ENCODE data around the gene CYB5R3. TPM values are rescaled to one million over a fixed set of nuclear protein-coding genes. Genes with fewer than 3 reads are reported as not detected.
A peak's percentile ranks its signal among the peaks of the same experiment; 100 is the strongest.

The CYB5R3 gene
- total RNA-seq, 4 donors from 2014 or later = 52.6 to 120 (median 75.5) TPM

GRCh38 chr22:42625416-42625815, 23.8 kb downstream of the CYB5R3 start:
- DNase-seq = no peak
- intact Hi-C loops (cut with DNase I) = no loop called here
- H3K4me1 ChIP-seq = peaks cover 8 to 25% of the 10 kb centered on the region in 2 donors
- H3K27ac ChIP-seq = no peak overlapping the region
- 77 to 92% methylated on average over 15 of the region's 15 CpGs for WGBS, 2 donors
- TF ChIP-seq POLR2A (IDR thresholded peaks at IDR 0.05) = no peak
- no peak for TF ChIP-seq CTCF (IDR thresholded peaks at IDR 0.05)
- H3K36me3 ChIP-seq = peaks cover 39 to 50% of the 10 kb centered on the region in 2 donors
- H3K4me3 ChIP-seq (replicated peaks in 1 of 3) = no peak overlapping the region
- no peaks in the 10 kb centered on the region for H3K9me3 ChIP-seq
- no peaks in the 10 kb centered on the region for H3K27me3 ChIP-seq

- 79 to 94% methylated on average over 8 of the region's 12 CpGs for WGBS, 2 donors
- TF ChIP-seq POLR2A (IDR thresholded peaks at IDR 0.05) (no peak), CTCF (IDR thresholded peaks at IDR 0.05) (no peak)
Measured at GRCh38 chr22:42624551-42625106, 24.6 kb downstream of the CYB5R3 start.

GRCh38 chr22:42623756-42624441, 25.3 kb downstream of the CYB5R3 start:
- TF ChIP-seq POLR2A (IDR thresholded peaks at IDR 0.05) (no peak), CTCF (IDR thresholded peaks at IDR 0.05) (no peak)
- Histone ChIP-seq H3K27me3 (no peaks in the 10 kb centered on the region), H3K4me1 (peaks cover 8 to 27% of the 10 kb centered on the region in 2 donors), H3K27ac (peak overlapping the region in 2 of 3 donors; percentile 41 to 45), H3K36me3 (peaks cover 37 to 41% of the 10 kb centered on the region in 2 donors), H3K9me3 (no peaks in the 10 kb centered on the region), H3K4me3 (replicated peaks in 1 of 3) (no peak overlapping the region)
- 68 to 70% methylated on average over 18 to 28 of the region's 29 CpGs for WGBS, 2 donors
- intact Hi-C loops (cut with DNase I) = no loop called here
- DNase-seq = no peak

More at GRCh38 chr22:42624551-42625106, 24.6 kb downstream of the CYB5R3 start:
- Histone ChIP-seq H3K36me3 (peaks cover 33 to 43% of the 10 kb centered on the region in 2 donors), H3K9me3 (no peaks in the 10 kb centered on the region), H3K4me3 (replicated peaks in 1 of 3) (no peak overlapping the region), H3K27me3 (no peaks in the 10 kb centered on the region), H3K27ac (peak overlapping the region in 2 of 3 donors; percentile 41 to 45), H3K4me1 (peaks cover 8 to 27% of the 10 kb centered on the region in 2 donors)
- DNase-seq = no peak
- intact Hi-C loops (cut with DNase I) = no loop called here

- peak overlapping the region in 1 of 3 donors; percentile 1 for H3K27ac ChIP-seq
- 82 to 83% methylated on average over 3 to 5 of the region's 18 CpGs for WGBS, 2 donors
- no peak overlapping the region for H3K4me3 ChIP-seq (replicated peaks in 1 of 3)
- no peaks in the 10 kb centered on the region for H3K27me3 ChIP-seq
- no peak for DNase-seq
- intact Hi-C loops (cut with DNase I) = no loop called here
- H3K4me1 ChIP-seq = peaks cover 8 to 27% of the 10 kb centered on the region in 2 donors
- H3K36me3 ChIP-seq = peaks cover 32 to 40% of the 10 kb centered on the region in 2 donors
- no peaks in the 10 kb centered on the region for H3K9me3 ChIP-seq
- TF ChIP-seq CTCF (IDR thresholded peaks at IDR 0.05) (no peak), POLR2A (IDR thresholded peaks at IDR 0.05) (no peak)
Measured at GRCh38 chr22:42623301-42623751, 25.9 kb downstream of the CYB5R3 start.

Data from thyroid gland (tissue), 4 donors.